HUES64 (cell line): ENCODE measurements around the gene KRT12.

Experiments
- H3K27ac ChIP-seq: 2 replicates; pipeline ENCODE4 v1.7.0; 2013; ENCODE audit warnings: low read depth, low read length, inconsistent platforms
- H3K27me3 ChIP-seq: 2 replicates; pipeline ENCODE4 v1.6.1; 2013; ENCODE audit warnings: mild to moderate bottlenecking, low read length; ENCODE audit not compliant: insufficient read depth
- H3K36me3 ChIP-seq: 2 replicates; pipeline ENCODE4 v1.6.1; 2013; ENCODE audit warnings: mild to moderate bottlenecking, low read length; ENCODE audit not compliant: insufficient read depth
- H3K4me1 ChIP-seq: 2 replicates; pipeline ENCODE4 v1.6.1; 2013; ENCODE audit warnings: mild to moderate bottlenecking, low read length, moderate library complexity; ENCODE audit not compliant: insufficient read depth
- H3K4me3 ChIP-seq: 2 replicates; pipeline ENCODE4 v1.5.1; 2013; ENCODE audit warnings: mild to moderate bottlenecking, low read length, moderate library complexity
- H3K9ac ChIP-seq: 2 replicates; pipeline ENCODE4 v1.6.1; 2013; ENCODE audit warnings: mild to moderate bottlenecking, low read depth, low read length
- H3K9me3 ChIP-seq: 2 replicates; pipeline ENCODE4 v1.6.1; 2013; ENCODE audit warnings: low read depth, low read length; ENCODE audit not compliant: insufficient read depth
- WGBS: fragments of 150-250, 120-280 bp; methylation state at CpG from one replicate; pipeline ENCODE4 v1.1.7; 2013; ENCODE audit warnings: missing lambda C conversion rate; 5-methylcytosine and 5-hydroxymethylcytosine counted together

The KRT12 gene

GRCh38 chr17:40812639-40813038 is 54.4 kb downstream of the KRT12 start:
- Histone ChIP-seq H3K27me3 (peaks cover 79% of the 10 kb centered on the region), H3K9ac (no peak overlapping the region), H3K36me3 (peaks cover 7% of the 10 kb centered on the region), H3K4me1 (no peaks in the 10 kb centered on the region), H3K9me3 (no peaks in the 10 kb centered on the region), H3K4me3 (no peak overlapping the region), H3K27ac (no peak overlapping the region)
- 89% methylated on average over 3 of the region's 3 CpGs for WGBS
